OCI-LY1 (cell line): ENCODE results near the gene POLQ.

Experiments
- H2AFZ ChIP-seq: fragments of 200-600 bp; sonication (generic), shearing (Covaris generic); 2 replicates; pipeline ENCODE4 v1.6.0; 2014; ENCODE audit warnings: antibody characterized with exemption, mild to moderate bottlenecking, low read length
- H3F3A ChIP-seq: fragments of 200-600 bp; sonication (generic), shearing (Covaris generic); 2 replicates; pipeline ENCODE4 v1.6.0; 2014; ENCODE audit warnings: mild to moderate bottlenecking, antibody characterized with exemption, low read length, moderate library complexity; ENCODE audit not compliant: insufficient read depth
- H3K27ac ChIP-seq: fragments of 200-600 bp; sonication (generic); 2 replicates; pipeline ENCODE4 v1.5.1; 2014; ENCODE audit warnings: low read length, mixed run types, mild to moderate bottlenecking, low read depth; ENCODE audit not compliant: poor library complexity, severe bottlenecking
- H3K27me3 ChIP-seq: fragments of 200-600 bp; sonication (generic); 2 replicates; pipeline ENCODE4 v1.6.0; 2014; ENCODE audit warnings: antibody characterized with exemption, mild to moderate bottlenecking, low read length, moderate library complexity; ENCODE audit not compliant: insufficient read depth
- H3K36me3 ChIP-seq: fragments of 200-600 bp; sonication (generic); 2 replicates; pipeline ENCODE4 v1.6.1; 2014; ENCODE audit warnings: mild to moderate bottlenecking, antibody characterized with exemption, low read length, moderate library complexity, mixed read lengths; ENCODE audit not compliant: insufficient read depth
- H3K4me1 ChIP-seq: fragments of 200-600 bp; sonication (generic); 2 replicates; pipeline ENCODE4 v1.5.1; 2014; ENCODE audit warnings: mild to moderate bottlenecking, low read length, moderate library complexity; ENCODE audit not compliant: insufficient read depth, severe bottlenecking
- H3K4me2 ChIP-seq: fragments of 200-600 bp; sonication (generic), shearing (Covaris generic); 2 replicates; pipeline ENCODE4 v1.6.1; 2014; ENCODE audit warnings: low read length
- H3K4me3 ChIP-seq: fragments of 200-600 bp; sonication (generic); 2 replicates; pipeline ENCODE4 v1.5.1; 2014; ENCODE audit warnings: low read length, low read depth, mild to moderate bottlenecking, mixed read lengths; ENCODE audit not compliant: poor library complexity, severe bottlenecking
- H3K79me2 ChIP-seq: fragments of 200-600 bp; shearing (Covaris generic); 2 replicates; pipeline ENCODE4 v1.6.1; 2016; ENCODE audit warnings: mixed run types, low read length, mixed read lengths; ENCODE audit not compliant: insufficient read depth
- H3K9ac ChIP-seq: fragments of 200-600 bp; sonication (generic), shearing (Covaris generic); 2 replicates; pipeline ENCODE4 v1.6.1; 2014; ENCODE audit warnings: mild to moderate bottlenecking, low read length, mixed read lengths
- H3K9me2 ChIP-seq: fragments of 200-600 bp; sonication (generic), shearing (Covaris generic); 2 replicates; pipeline ENCODE4 v1.6.1; 2014; ENCODE audit warnings: low read depth, mild to moderate bottlenecking, low read length, mixed read lengths
- H3K9me3 ChIP-seq: fragments of 200-600 bp; shearing (Covaris generic); 2 replicates; pipeline ENCODE4 v1.6.1; 2014; ENCODE audit warnings: low read length, mixed read lengths
- H4K20me1 ChIP-seq: fragments of 200-600 bp; sonication (generic), shearing (Covaris generic); 2 replicates; pipeline ENCODE4 v1.6.0; 2016; ENCODE audit warnings: mild to moderate bottlenecking, low read length; ENCODE audit not compliant: insufficient read depth
- CTCF ChIP-seq: fragments of 200-600 bp; sonication (generic), shearing (Covaris generic); IDR thresholded peaks from 2 replicates; pipeline ENCODE4 v1.5.1; 2017; ENCODE audit warnings: mild to moderate bottlenecking, antibody characterized with exemption, low read length, moderate library complexity, mixed read lengths
- EZH2 ChIP-seq: fragments of 200-600 bp; sonication (generic), shearing (Covaris generic); IDR thresholded peaks from 2 replicates; pipeline ENCODE4 v1.8.0; 2017; ENCODE audit warnings: borderline replicate concordance, mixed run types, mild to moderate bottlenecking, antibody characterized with exemption, low read length, moderate library complexity, mixed read lengths

POLQ gene

GRCh38 chr3:121483290-121483689 is 62.5 kb downstream of the POLQ start:
- no peak overlapping the region for H2AFZ ChIP-seq
- H4K20me1 ChIP-seq, result no peaks in the 10 kb centered on the region
- no peaks in the 10 kb centered on the region for H3K27me3 ChIP-seq
- no peaks in the 10 kb centered on the region for H3K9me2 ChIP-seq
- H3K4me2 ChIP-seq, result no peak overlapping the region
- no peaks in the 10 kb centered on the region for H3K79me2 ChIP-seq
- H3K36me3 ChIP-seq, result peaks cover 68% of the 10 kb centered on the region
- no peak overlapping the region for H3K27ac ChIP-seq
- H3K4me1 ChIP-seq, result no peaks in the 10 kb centered on the region
- H3K4me3 ChIP-seq, result no peak overlapping the region
- TF ChIP-seq EZH2 (no peak), CTCF (no peak)
- no peak overlapping the region for H3K9ac ChIP-seq
- H3F3A ChIP-seq, result no peaks in the 10 kb centered on the region
- H3K9me3 ChIP-seq, result no peaks in the 10 kb centered on the region

- H3K79me2 ChIP-seq, result no peaks in the 10 kb centered on the region
- TF ChIP-seq CTCF (no peak), EZH2 (no peak)
- no peak overlapping the region for H3K4me3 ChIP-seq
- H3K4me1 ChIP-seq, result no peaks in the 10 kb centered on the region
- no peak overlapping the region for H2AFZ ChIP-seq
- no peaks in the 10 kb centered on the region for H4K20me1 ChIP-seq
- peaks cover 68% of the 10 kb centered on the region for H3K36me3 ChIP-seq
- no peaks in the 10 kb centered on the region for H3K9me2 ChIP-seq
- no peaks in the 10 kb centered on the region for H3K27me3 ChIP-seq
- H3K9me3 ChIP-seq, result no peaks in the 10 kb centered on the region
- no peak overlapping the region for H3K4me2 ChIP-seq
- no peaks in the 10 kb centered on the region for H3F3A ChIP-seq
- no peak overlapping the region for H3K27ac ChIP-seq
- no peak overlapping the region for H3K9ac ChIP-seq
These were observed 63.1 kb downstream of the POLQ start for GRCh38 chr3:121482660-121483059.

- Histone ChIP-seq H3K36me3 (peaks cover 78% of the 10 kb centered on the region), H3K27ac (no peak overlapping the region), H3K79me2 (no peaks in the 10 kb centered on the region), H3K27me3 (no peaks in the 10 kb centered on the region), H2AFZ (no peak overlapping the region), H3K9me3 (no peaks in the 10 kb centered on the region), H3K9me2 (no peaks in the 10 kb centered on the region), H3K9ac (no peak overlapping the region), H3K4me3 (no peak overlapping the region), H3F3A (no peaks in the 10 kb centered on the region), H4K20me1 (no peaks in the 10 kb centered on the region), H3K4me2 (no peak overlapping the region), H3K4me1 (no peaks in the 10 kb centered on the region)
- no peak for TF ChIP-seq EZH2
- no peak for TF ChIP-seq CTCF
These were observed 64.5 kb downstream of the POLQ start for GRCh38 chr3:121481106-121481880.
